GM23338 (cell line): ENCODE data around the gene ARHGEF2. TPM values are rescaled to one million over a fixed set of nuclear protein-coding genes. Genes with fewer than 3 reads are reported as not detected.

Source experiments
- ATAC-seq: fragments of 200-7000 bp; cut with Tn5 transposase; 3 replicates; pipeline ENCODE4 v1.9.1; 2020
- DNase-seq: peaks from one replicate; pipeline ENCODE4 v3.0.0-alpha.2; 2015; ENCODE audit warnings: low spot score
- H2AFZ ChIP-seq: fragments of 200-600 bp; sonication (generic); 2 replicates; pipeline ENCODE4 v1.8.0; 2016; ENCODE audit warnings: antibody characterized with exemption, mild to moderate bottlenecking, moderate library complexity
- H3F3A ChIP-seq: fragments of 200-600 bp; sonication (generic); replicated peaks from 2 replicates; pipeline ENCODE4 v1.8.0; 2017; ENCODE audit warnings: antibody characterized with exemption, mixed run types, low read depth
- H3K27ac ChIP-seq: fragments of 200-600 bp; sonication (generic); 2 replicates; pipeline ENCODE4 v1.6.1; 2016; ENCODE audit warnings: low read depth
- H3K27me3 ChIP-seq: fragments of 200-600 bp; sonication (generic); 2 replicates; pipeline ENCODE4 v1.8.0; 2016; ENCODE audit warnings: mild to moderate bottlenecking, mixed run types, moderate library complexity; ENCODE audit not compliant: insufficient read depth
- H3K36me3 ChIP-seq: fragments of 200-600 bp; sonication (generic); 2 replicates; pipeline ENCODE4 v1.8.0; 2016; ENCODE audit warnings: mild to moderate bottlenecking; ENCODE audit not compliant: insufficient read depth
- H3K4me1 ChIP-seq: fragments of 200-600 bp; sonication (generic); 2 replicates; pipeline ENCODE4 v1.8.0; 2016; ENCODE audit warnings: mild to moderate bottlenecking, moderate library complexity; ENCODE audit not compliant: insufficient read depth
- H3K4me2 ChIP-seq: fragments of 200-600 bp; sonication (generic); 2 replicates; pipeline ENCODE4 v1.7.1; 2017; ENCODE audit warnings: mixed run types
- H3K4me3 ChIP-seq: fragments of 200-600 bp; sonication (generic); 2 replicates; pipeline ENCODE4 v1.6.1; 2016; ENCODE audit warnings: mixed run types
- H3K79me2 ChIP-seq: fragments of 200-600 bp; sonication (generic); replicated peaks from 2 replicates; pipeline ENCODE4 v1.8.0; 2017; ENCODE audit warnings: mild to moderate bottlenecking; ENCODE audit not compliant: insufficient read depth
- H3K9me2 ChIP-seq: fragments of 200-600 bp; sonication (generic); 2 replicates; pipeline ENCODE4 v1.8.0; 2017; ENCODE audit not compliant: insufficient read depth
- H4K20me1 ChIP-seq: fragments of 200-600 bp; sonication (generic); replicated peaks from 2 replicates; pipeline ENCODE4 v1.8.0; 2017; ENCODE audit warnings: mild to moderate bottlenecking; ENCODE audit not compliant: insufficient read depth
- H3K27ac Mint-ChIP-seq: 2 replicates; pipeline ENCODE4 v1.8.0; 2020; ENCODE audit warnings: inconsistent platforms, mild to moderate bottlenecking, moderate library complexity, mixed read lengths
- H3K27me3 Mint-ChIP-seq: 3 replicates; pipeline ENCODE4 v1.8.0; 2022; ENCODE audit warnings: low read depth, mild to moderate bottlenecking, moderate library complexity, mixed read lengths, inconsistent platforms; ENCODE audit not compliant: insufficient read depth, poor library complexity
- H3K36me3 Mint-ChIP-seq: 3 replicates; pipeline ENCODE4 v1.8.0; 2021; ENCODE audit warnings: low read depth, mild to moderate bottlenecking, inconsistent platforms, moderate library complexity, mixed read lengths
- H3K4me1 Mint-ChIP-seq: 3 replicates; pipeline ENCODE4 v1.8.0; 2020; ENCODE audit warnings: mild to moderate bottlenecking, inconsistent platforms, mixed read lengths
- H3K4me3 Mint-ChIP-seq: 3 replicates; pipeline ENCODE4 v1.8.0; 2021; ENCODE audit warnings: moderate library complexity, mild to moderate bottlenecking, inconsistent platforms, mixed read lengths
- H3K9me3 Mint-ChIP-seq: 3 replicates; pipeline ENCODE4 v1.8.0; 2020; ENCODE audit warnings: moderate library complexity, mild to moderate bottlenecking, inconsistent platforms, mixed read lengths
- CREB1 ChIP-seq: fragments of 250-450 bp; sonication (Bioruptor Pico); IDR thresholded peaks from 2 replicates; pipeline ENCODE4 v1.5.0; 2020; ENCODE audit warnings: low read depth, mild to moderate bottlenecking, moderate library complexity
- CTCF ChIP-seq, 2 experiments: fragments of 200-600 bp in 1 of 2; sonication (generic) in 1 of 2; conservative IDR thresholded peaks; 2 replicates each; pipeline versions ENCODE4 v1.5.1 to v1.6.1; 2016 to 2017; ENCODE audit warnings: antibody characterized with exemption in 2 of 2, low read depth in 2 of 2, mild to moderate bottlenecking in 2 of 2, moderate library complexity in 1 of 2
- ETS1 ChIP-seq: IDR thresholded peaks from 2 replicates; pipeline ENCODE4 v1.6.1; 2016; ENCODE audit warnings: antibody characterized with exemption
- EZH2 ChIP-seq: fragments of 200-600 bp; sonication (generic); IDR thresholded peaks from one replicate; pipeline ENCODE4 v1.8.0; 2017; ENCODE audit warnings: antibody characterized with exemption, mild to moderate bottlenecking, low read depth; ENCODE audit not compliant: unreplicated experiment
- EZH2phosphoT487 ChIP-seq: fragments of 200-600 bp; sonication (generic); IDR thresholded peaks from one replicate; pipeline ENCODE4 v1.8.1; 2018; ENCODE audit warnings: antibody characterized with exemption; ENCODE audit not compliant: unreplicated experiment
- JUNB ChIP-seq: IDR thresholded peaks from one replicate; pipeline ENCODE4 v1.6.1; 2016; ENCODE audit warnings: antibody characterized with exemption; ENCODE audit not compliant: unreplicated experiment
- NANOG ChIP-seq: IDR thresholded peaks from 2 replicates; pipeline ENCODE4 v1.6.1; 2016; ENCODE audit warnings: antibody characterized with exemption, borderline replicate concordance
- POLR2AphosphoS5 ChIP-seq: IDR thresholded peaks from 2 replicates; pipeline ENCODE4 v1.6.1; 2016; ENCODE audit warnings: antibody characterized with exemption, low read depth
- REST ChIP-seq: IDR thresholded peaks from one replicate; pipeline ENCODE4 v1.6.1; 2018; ENCODE audit warnings: antibody characterized with exemption; ENCODE audit not compliant: unreplicated experiment
- STAT1 ChIP-seq: IDR thresholded peaks from one replicate; pipeline ENCODE4 v1.6.1; 2016; ENCODE audit warnings: antibody characterized with exemption; ENCODE audit not compliant: unreplicated experiment
- ZNF114 ChIP-seq: fragments of 250-450 bp; sonication (Bioruptor Pico); IDR thresholded peaks from 2 replicates; pipeline ENCODE4 v1.5.0; 2020; ENCODE audit warnings: mild to moderate bottlenecking, moderate library complexity
- ZNF331 ChIP-seq: fragments of 250-450 bp; sonication (Bioruptor Pico); IDR thresholded peaks from 2 replicates; pipeline ENCODE4 v1.5.0; 2020; ENCODE audit warnings: low read depth, mild to moderate bottlenecking, moderate library complexity
- ZNF462 ChIP-seq: fragments of 250-450 bp; sonication (Bioruptor Pico); IDR thresholded peaks from 2 replicates; pipeline ENCODE4 v1.5.0; 2020; ENCODE audit warnings: mild to moderate bottlenecking, moderate library complexity
- polyA plus RNA-seq: library from polyadenylated mRNA; unstranded; fragments of >200 nt; fragmentation: Nextera tagmentation; extraction: Ambion mirVana; gene quantifications from 2 replicates; pipeline ENCODE4 v1.2.1, GENCODE V29; 2016
- total RNA-seq: library from RNA; depleted of rRNA; stranded (reverse); fragments of >200 nt; shearing (Covaris generic); gene quantifications from 2 replicates; pipeline ENCODE4 v1.2.3, GENCODE V29; 2014

The ARHGEF2 gene
- total and polyA plus RNA-seq, 2 experiments from 2014 or later: 23.0 to 87.6 TPM

GRCh38 chr1:155940482-155940992, 37.8 kb downstream of the ARHGEF2 start:
- H3K4me3 Mint-ChIP-seq: no peak overlapping the region
- Histone ChIP-seq H2AFZ (no peak overlapping the region), H3K4me1 (peaks cover 6% of the 10 kb centered on the region; the same call in 1 of the 2 replicates), H3K79me2 (no peaks in the 10 kb centered on the region), H3K36me3 (no peaks in the 10 kb centered on the region), H3K4me2 (no peak overlapping the region), H4K20me1 (no peaks in the 10 kb centered on the region), H3F3A (no peaks in the 10 kb centered on the region), H3K27ac (no peak overlapping the region), H3K4me3 (no peak overlapping the region), H3K9me2 (no peaks in the 10 kb centered on the region), H3K27me3 (no peaks in the 10 kb centered on the region)
- no peak for DNase-seq
- H3K4me1 Mint-ChIP-seq: peaks cover 39% of the 10 kb centered on the region
- peaks cover 25% of the 10 kb centered on the region for H3K27me3 Mint-ChIP-seq
- ATAC-seq: no peak
- no peaks in the 10 kb centered on the region; the same call in 2 of the 3 replicates for H3K36me3 Mint-ChIP-seq
- no peaks in the 10 kb centered on the region; the same call in 2 of the 3 replicates for H3K9me3 Mint-ChIP-seq
- peak overlapping the region; percentile 72 for H3K27ac Mint-ChIP-seq
- no peak for TF ChIP-seq EZH2
- no peak for TF ChIP-seq CTCF (conservative IDR thresholded peaks at IDR 0.05; ENCODE audit: low read depth in 2 of 2)
- TF ChIP-seq STAT1: no peak
- TF ChIP-seq ETS1: no peak
- no peak for TF ChIP-seq POLR2AphosphoS5
- no peak for TF ChIP-seq REST
- TF ChIP-seq CREB1: no peak
- TF ChIP-seq ZNF114 (CRISPR knock-in tag): no peak
- no peak for TF ChIP-seq ZNF462 (CRISPR knock-in tag)
- no peak for TF ChIP-seq ZNF331 (CRISPR knock-in tag)
- TF ChIP-seq NANOG: no peak
- TF ChIP-seq JUNB: no peak
- no peak for TF ChIP-seq EZH2phosphoT487
